Stimulated activated naive CD8-positive, alpha-beta T cell treated with anti-CD3 and anti-CD28 coated beads, Interleukin-15, Interleukin-2, amounts not matched to agents 100 U/mL and 50 U/mL, for 24 hours (primary cell): ENCODE results near the gene FADS3.
"Not testable (repeated sequence)": the region's sequence is repeated elsewhere in the genome, so short reads cannot be mapped to it uniquely, and the experiment has no call there.

Source experiments
- ATAC-seq: fragments of 150-1000 bp; cut with Tn5 transposase; one replicate; pipeline ENCODE4 v1.10.0; 2021
- DNase-seq: peaks from one replicate; pipeline ENCODE4 v3.0.0; 2021

The FADS3 gene

GRCh38 chr11:61897387-61898246 lies 6.3 kb upstream of the FADS3 start:
- ATAC-seq (peak; percentile 48), DNase-seq (peak; percentile 85)

DNA sequence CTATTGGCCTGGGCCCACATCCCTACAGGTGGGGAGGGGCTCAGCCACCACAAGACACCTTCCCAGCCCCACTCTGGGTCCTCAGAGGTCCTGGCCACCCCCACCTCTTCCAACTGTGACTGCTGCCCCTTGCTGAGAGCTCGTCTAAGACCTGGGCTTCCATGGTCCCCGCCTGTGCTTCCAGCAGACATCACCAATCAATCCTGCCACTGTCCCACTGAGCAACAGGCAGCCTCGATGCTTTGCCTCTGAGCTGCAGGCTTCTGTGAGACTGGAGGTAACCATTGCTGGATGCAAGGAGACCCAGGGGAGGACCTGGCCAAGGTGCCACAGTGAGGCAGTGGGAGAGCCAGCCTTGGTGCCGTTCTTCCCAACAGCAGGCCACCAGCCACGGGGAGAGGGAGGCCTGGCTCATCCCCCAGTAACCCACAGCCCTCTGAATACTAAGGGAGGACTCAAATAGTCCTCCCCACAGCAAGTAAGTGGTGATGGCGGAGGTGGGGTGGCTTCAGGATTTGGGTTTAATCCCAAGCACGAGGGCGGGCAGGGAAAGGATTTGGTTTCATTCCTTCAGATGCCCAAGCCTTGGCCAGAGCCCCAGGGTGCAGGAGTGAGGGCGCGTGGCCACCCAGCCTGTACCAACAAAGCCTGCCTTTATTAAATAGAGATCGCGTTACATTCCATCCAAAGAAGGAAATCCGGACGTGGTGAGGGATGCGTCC lies 5.5 kb upstream of the FADS3 start:
- ATAC-seq (no peak), DNase-seq (no peak)

DNA sequence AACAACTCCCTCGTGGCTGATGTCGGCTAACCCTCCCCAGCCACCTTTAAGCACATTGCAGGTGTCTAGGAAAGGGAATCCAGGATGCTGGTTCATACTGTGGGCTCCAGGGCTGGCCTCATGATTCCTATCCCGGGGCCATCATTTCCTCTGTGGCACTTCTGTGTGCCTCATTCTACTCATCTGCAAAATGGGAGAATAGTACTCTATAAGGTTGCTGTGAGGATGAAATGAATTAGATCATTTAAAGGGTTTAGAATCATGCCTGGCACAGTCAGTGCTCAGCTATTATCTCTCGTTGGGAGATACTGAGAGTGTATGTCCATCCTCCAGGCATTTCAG lies 4.3 kb upstream of the FADS3 start:
- ATAC-seq = no peak
- DNase-seq = no peak

GRCh38 chr11:61895046-61895717 lies 3.8 kb upstream of the FADS3 start:
- ATAC-seq (no peak), DNase-seq (no peak)

DNA sequence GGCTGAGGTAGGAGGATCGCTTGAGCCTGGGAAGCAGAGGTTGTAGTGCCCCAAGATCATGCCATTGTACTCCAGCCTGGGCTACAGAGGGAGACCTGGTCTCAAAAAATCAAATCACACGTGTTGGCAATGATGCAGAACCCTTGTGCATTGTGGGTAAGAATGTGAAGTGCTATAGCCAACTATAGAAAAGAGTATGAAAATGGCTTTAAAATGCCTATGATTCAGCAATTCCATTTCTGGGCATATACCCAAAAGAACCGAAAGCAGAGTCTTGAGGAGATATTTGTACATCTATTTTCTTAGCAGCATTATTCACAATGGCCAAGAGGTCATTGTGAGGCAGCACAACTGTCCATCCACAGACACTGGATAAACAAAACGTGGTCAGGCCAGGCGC lies 2.6 kb upstream of the FADS3 start:
- DNase-seq (no peak), ATAC-seq (no peak)

- ATAC-seq = peak; percentile 41
These were observed 683 bp upstream of the FADS3 start for GRCh38 chr11:61892085-61892370.

GRCh38 chr11:61890529-61891330 lies 615 bp downstream of the FADS3 start:
- ATAC-seq (peak; percentile 22), DNase-seq (peak; percentile 51)

More at GRCh38 chr11:61892085-61892370, 683 bp upstream of the FADS3 start:
- DNase-seq = no peak

- DNase-seq (no peak), ATAC-seq (no peak)
These were observed 1.5 kb downstream of the FADS3 start for GRCh38 chr11:61889831-61890230.

DNA sequence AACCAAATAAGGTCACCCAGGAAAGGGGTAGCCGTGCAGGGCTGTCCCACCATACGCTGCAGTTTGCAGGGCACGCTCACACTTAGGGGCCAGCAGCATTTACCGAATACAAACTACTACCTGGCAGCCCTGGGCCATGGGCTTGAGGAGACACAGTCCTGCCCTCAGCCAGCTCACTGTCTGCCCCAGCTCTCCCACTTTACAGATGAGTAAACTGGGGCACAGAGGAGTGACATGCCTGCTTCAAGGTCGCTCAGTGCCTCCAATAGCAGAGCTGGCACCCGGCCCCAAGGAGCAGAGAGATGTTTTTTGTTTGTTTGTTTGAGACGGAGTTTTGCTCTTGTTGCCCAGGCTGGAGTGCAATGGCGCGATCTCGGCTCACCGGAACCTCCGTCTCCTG lies 2.8 kb downstream of the FADS3 start:
- no peak for DNase-seq
- no peak for ATAC-seq

- no peak for ATAC-seq
- no peak for DNase-seq
These were observed 3.4 kb downstream of the FADS3 start for GRCh38 chr11:61887839-61888494.

DNA sequence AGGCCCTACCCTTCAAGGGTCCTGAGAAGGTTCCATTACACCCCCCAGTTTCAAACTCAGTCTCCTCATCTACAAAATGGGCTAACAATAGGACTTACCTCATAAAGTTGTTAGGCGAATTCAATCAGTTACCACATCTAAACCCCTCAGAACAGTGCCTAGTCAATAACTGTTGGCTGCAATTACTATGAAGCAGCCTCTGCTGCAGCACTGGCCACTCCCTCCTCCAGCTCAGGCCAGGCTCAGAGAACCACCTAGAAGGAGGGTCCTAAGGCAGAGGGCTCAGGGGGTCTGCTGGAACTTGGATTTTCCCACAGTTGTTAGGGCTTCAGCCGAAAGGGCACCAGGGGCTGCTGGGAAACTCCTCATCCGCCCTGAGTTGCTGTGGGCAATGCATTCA lies 4.7 kb downstream of the FADS3 start:
- DNase-seq (no peak), ATAC-seq (no peak)

DNA sequence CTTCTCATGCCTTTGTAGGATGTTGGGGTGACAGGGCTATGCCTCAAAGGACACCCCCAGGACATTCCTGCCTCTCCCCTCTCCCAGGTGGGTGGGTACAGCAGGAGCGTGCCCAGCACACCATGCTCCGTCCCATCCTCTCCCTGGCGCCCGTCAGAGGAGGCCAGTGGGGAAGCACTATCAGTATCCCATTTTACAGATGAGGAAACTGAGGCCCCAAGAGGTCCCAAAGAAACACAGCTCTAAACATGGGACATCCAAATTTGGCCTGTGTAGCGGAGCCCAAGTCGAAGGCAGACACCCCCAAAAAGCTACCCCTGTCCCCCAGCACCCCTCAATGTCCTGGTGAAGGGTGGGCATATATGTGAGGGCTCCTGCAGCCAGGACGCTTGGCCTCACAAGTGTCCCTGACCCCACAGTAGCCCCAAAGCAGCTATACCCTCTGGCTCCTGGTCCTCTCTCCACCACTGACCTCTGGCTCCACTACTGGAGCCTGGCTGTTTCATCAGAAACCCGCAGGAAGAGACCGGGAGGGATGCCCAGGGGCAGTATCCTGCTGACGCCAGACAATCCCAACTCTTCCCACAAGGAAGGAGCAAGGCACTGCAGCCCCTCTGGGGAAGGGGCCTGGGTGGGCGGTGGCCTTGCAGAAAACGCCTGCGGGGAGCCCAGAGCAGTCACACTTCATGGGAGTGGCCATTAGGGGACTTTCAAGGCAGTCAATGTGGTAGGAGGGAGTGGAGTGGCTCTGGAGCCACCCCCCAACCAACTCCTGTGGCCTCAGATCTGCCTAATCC lies 5.4 kb downstream of the FADS3 start:
- DNase-seq = no peak
- ATAC-seq = no peak

- DNase-seq (no peak), ATAC-seq (no peak)
These were observed 6.1 kb downstream of the FADS3 start for GRCh38 chr11:61885166-61885778.

DNA sequence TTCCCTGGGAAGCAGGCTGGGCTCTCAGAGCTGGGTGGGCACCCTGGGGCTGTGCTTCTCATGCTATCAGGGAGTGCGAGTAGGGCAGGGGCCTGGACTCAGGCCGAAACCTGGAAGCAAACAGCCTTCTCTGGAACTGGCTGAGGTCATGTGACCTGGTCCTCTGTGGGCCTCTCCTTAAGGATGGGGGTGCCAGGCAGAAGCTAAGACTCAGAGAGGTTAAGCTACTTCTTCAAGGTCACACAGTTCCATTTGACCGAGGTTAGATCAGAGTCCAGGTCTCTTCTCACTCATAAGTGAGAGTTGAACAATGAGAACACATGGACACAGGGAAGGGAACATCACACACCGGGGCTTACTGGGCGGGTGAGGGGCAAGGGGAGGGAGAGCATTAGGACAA lies 7.4 kb downstream of the FADS3 start:
- DNase-seq (no peak), ATAC-seq (no peak)

DNA sequence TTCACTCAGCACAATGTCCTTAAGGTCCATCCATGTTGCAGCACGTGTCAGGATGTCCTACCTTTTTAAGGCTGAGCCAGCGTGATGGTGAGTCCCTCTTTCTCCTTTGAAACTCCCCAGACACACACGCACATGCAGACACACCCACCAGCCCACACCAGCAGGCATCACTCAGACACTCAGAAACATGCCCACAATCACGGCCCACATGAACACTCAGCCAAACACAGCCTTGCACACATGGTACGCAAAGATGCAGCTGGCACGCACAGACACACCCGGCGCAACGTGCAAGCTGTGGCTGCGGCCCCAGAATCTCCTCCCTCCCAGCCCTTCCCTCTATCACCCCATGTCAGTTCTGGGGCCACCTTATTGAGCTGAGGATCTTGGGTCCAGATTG lies 8.0 kb downstream of the FADS3 start:
- ATAC-seq = no peak

GRCh38 chr11:61882879-61883278 lies 8.5 kb downstream of the FADS3 start:
- no peak for ATAC-seq

More for the DNA sequence above, 8.0 kb downstream of the FADS3 start:
- DNase-seq = no peak

DNA sequence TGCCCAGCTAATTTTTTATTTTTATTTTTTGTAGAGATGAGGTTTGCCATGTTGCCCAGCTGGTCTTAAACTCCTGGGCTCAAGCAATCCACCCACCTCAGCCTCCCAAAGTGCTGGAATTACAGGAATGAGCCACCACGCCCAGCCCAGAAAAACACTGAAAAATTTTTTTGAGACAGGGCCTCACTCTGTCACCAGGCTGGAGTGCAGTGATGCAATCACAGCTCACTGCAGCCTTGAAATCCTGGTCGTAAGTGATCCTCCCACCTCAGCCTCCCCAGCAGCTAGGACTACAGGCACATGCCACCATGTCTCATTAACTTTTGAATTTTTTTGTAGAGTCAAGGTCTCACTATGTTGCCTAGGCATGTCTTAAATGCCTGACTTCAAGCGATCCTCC lies 9.1 kb downstream of the FADS3 start:
- not testable (repeated sequence) for ATAC-seq, DNase-seq

More at GRCh38 chr11:61882879-61883278, 8.5 kb downstream of the FADS3 start:
- no peak for DNase-seq

DNA sequence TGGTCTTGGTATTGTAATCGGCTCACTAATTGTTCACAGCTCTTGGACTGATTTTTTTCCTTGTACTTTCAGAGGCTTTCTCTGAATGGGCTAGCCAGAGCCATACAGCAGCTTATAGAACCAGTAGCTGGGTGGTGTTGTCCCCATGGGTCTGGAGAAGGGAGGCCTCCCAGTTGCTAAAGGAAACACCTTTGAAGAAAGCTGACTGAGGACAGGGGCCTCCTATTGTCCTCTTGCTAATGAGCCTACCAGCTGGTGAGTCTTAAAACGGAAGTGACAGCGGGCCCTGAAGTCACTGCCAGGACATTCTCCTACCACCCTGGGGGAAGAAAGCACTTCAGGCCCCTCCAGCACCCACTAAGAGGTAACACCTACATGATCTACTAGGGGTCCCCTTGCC lies 9.9 kb downstream of the FADS3 start:
- no peak for DNase-seq
- ATAC-seq = no peak

DNA sequence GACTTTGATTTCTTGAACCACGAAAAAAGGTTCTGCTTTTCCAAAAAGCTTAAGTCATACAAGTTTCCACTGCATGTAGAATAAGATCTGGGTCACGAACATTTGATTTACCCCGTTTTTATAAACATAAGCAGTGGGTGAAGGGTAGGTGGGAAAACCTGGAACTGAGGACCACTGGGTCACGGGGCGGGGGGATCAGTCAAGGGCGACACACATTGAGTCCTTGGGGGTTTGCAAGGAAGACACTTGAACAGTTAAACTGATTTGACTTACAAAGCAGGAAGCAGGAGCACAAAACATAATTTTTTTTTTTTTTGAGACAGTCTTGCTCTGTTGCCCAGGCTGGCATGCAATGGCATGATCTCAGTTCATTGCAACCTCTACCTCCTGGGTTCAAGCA lies 10.9 kb downstream of the FADS3 start:
- DNase-seq (no peak), ATAC-seq (no peak)

GRCh38 chr11:61880031-61880430 lies 11.3 kb downstream of the FADS3 start:
- no peak for ATAC-seq

DNA sequence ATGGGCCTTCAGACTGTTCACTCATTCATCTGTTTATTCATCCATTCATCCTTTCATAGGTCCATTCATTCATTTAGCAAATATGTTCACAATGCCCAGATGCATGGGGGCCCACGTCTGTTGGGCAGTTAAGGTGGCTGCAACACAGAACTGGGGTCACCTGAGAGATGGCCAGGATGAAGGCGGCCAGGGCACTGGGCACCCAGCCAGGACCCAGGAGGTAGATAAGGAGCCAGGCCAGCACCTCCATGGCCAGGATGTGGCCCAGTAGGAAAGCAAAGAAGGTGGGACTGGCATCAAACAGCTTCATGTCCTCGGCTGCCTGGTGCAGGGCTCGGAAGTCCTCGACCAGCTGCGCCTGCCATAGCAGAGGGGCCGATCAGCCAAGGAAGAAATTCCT lies 12.2 kb downstream of the FADS3 start:
- no peak for ATAC-seq
- DNase-seq = no peak

More at GRCh38 chr11:61880031-61880430, 11.3 kb downstream of the FADS3 start:
- DNase-seq = no peak
